Measurements from ENCODE around the gene SLC8A2.
"Not testable (repeated sequence)": the region's sequence is repeated elsewhere in the genome, so short reads cannot be mapped to it uniquely, and the experiment has no call there.

SLC8A2 gene

DNA sequence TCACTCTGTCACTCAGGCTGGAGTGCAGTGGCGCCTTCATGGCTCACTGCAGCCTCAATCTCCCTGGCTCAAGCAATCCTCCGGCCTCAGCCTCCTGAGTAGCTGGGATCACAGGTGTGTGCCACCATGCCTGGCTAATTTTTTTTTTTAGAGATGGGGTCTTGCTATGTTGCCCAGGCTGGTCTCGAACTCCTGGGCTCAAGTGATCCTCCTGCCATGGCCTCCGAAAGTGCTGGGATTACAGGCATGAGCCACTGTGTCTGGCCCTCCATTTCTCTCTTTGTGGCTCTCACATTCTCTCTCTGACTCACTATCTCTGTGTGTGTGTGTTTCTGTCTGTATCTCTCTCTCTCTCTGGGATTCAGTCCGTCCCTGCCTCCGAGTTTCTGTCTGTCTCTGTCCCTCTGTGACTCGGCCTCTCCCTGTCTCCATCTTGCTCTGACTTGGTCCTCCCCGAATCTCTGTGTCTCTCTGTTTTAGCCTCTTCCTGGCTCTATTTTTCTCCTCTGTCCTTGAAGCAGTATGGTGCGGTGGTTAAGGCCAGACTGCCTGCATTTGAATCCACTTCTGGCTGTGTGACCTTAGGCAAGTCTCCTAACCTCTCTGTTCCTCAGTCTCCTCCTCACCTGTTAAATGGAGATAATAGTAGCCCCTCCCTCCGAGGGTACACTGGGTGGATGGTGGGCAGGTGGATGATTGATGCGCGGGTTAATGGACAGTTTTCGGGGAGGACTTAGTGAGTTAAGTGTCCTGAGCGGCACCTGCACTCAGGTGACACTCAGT, 63.3 kb downstream of the SLC8A2 start:
- no peak for DNase-seq (ENCODE audit: low read depth)

DNA sequence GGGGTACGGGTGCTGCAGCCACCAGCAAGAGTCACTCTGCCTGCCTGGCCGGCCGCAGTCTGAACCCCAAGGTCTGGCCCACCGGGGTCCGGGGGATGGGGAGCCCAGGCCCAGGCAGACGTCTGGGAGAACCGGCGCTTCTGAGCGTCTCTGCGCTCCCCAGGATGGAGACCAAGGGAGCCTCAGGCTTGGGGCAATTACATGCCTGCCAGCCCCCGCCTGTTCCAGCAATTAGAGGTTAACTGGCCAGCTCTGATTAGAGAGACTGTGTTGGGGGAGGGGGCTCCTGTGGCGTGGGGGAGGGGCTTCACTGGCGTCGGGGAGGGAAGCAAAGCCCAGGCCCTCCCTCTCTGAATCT, 64.3 kb downstream of the SLC8A2 start:
- no peak for DNase-seq (ENCODE audit: low read depth)

GRCh38 chr19:47406711-47407416, 64.8 kb downstream of the SLC8A2 start:
- no peak for DNase-seq (ENCODE audit: low read depth)

GRCh38 chr19:47405854-47406417, 65.8 kb downstream of the SLC8A2 start:
- no peak for DNase-seq (ENCODE audit: low read depth)

DNA sequence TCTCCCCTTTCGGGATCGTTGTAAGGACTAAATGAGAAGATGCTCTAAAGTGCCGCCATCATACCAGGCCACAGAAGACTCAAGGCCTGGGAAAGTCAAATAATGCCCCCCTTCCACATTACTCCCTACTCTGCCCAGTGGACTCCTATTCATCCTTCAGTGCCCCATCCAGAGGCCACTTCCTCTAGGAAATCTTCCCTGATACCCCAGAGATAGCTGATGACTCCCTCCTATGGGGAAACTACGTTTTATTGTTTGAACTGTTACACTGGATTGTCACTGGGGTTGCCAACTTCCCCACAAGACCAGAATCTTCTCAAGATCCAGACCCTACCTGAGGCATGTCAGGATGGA, 66.5 kb downstream of the SLC8A2 start:
- no peak for DNase-seq (ENCODE audit: low read depth)

- no peak for DNase-seq (ENCODE audit: low read depth)
Measured at GRCh38 chr19:47404334-47405196, 67.1 kb downstream of the SLC8A2 start.

- no peak for DNase-seq (ENCODE audit: low read depth)
Measured at GRCh38 chr19:47402504-47402903, 69.2 kb downstream of the SLC8A2 start.

DNA sequence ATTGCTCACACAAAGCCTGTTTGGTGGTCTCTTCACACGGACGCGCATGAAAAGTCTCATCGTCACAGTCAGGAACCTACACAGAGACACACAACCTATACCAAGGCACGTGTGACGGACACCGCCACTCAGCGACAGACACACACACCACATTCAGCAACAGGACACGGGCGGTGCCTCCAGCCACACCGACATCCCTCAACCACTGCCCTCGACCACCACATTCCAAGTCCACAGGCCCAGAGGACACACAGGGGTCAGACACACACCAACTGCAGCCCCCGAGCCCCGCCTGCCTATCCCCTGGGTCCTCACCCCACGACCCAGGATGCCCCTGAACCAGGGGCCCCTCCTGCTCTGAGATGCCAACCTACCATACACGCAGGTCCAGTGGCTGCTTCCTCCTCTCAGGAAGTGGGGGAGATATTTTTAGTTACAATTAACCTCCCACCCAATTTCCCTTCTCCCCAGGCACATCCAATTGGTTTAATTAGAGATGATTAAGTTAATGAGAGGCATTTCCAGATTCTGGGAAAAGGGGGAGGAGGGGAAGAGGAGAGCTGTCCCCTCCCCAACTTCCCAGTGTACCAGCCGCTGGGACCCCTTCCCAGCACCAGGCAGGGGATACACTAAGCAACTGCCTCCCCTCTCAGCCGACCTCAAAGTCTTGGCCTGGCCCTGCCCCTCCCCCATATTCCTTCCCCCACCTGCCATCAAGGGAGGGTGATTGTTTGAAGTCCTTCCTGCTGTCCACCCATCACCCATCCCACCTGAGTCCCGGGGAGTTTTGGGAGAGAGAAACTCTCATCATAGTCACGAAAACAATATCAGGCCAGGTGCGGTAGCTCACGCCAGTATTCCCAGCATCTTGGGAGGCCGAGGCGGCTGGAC, 72.7 kb downstream of the SLC8A2 start:
- no peak for DNase-seq (ENCODE audit: low read depth)

- peak; percentile 59 for DNase-seq (ENCODE audit: low read depth)
Measured at GRCh38 chr19:47391510-47392223, 80.0 kb downstream of the SLC8A2 start.

DNA sequence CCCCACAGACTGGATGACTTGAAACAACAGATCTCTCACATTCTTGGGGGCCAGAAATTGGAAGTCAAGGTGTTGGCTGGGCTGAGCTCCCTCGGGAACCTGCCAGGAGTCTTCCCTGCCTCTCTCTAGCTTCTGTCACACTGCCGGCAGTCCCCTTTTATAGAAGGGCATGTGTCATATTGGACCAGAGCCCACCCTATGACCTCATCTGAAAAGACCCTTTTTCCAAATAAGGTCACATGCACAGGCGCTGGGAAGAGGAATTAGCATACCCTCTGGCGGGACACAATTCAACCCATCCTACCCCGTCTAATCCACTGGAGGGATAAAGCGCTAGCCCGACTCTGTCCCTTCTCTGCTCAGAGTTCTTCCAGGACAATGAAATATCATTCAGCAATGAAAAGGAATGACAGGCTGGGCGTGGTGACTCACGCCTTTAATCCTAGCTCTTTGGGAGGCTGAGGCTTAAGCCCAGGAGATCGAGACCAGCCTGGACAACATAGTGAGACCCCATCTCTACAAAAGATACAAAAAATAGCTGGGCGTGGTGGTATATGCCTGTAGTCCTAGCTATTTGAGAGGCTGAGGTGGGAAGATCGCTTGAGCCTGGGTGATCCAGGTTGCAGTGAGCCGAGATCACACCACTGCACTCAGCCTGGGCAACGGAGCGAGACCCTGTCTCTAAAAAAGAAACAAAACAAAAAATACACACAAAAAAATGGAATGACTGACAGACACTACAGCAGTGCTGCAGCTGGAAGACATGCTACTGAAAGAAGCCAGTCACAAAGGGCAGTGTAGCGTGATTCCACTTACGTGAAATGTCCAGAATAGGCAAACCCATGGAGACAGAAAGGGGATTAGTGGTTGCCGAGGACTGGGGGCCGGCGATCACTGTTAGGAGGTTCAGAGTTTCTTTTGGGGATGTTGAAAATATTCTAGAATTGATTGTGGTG, 80.9 kb downstream of the SLC8A2 start:
- DNase-seq (ENCODE audit: low read depth): no peak

- no peak for DNase-seq (ENCODE audit: low read depth)
Measured at GRCh38 chr19:47389150-47389556, 82.5 kb downstream of the SLC8A2 start.

DNA sequence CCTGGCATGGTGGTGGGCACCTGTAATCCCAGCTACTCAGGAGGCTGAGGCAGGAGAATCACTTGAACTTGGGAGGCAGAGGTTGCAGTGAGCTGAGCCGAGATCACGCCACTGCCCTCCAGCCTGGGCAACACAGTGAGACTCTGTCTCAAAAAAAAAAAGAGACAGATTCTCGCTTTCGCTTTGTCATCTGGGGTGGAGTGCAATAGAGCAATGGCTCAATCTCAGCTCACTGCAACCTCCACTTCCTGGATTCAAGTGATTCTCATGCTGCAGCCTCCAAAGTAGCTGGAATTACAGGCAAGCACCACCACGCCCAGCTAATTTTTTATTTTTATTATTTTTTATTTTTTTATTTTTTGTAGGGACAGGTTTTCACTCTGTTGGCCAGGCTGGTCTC, 83.0 kb downstream of the SLC8A2 start:
- DNase-seq (ENCODE audit: low read depth): not testable (repeated sequence)

DNA sequence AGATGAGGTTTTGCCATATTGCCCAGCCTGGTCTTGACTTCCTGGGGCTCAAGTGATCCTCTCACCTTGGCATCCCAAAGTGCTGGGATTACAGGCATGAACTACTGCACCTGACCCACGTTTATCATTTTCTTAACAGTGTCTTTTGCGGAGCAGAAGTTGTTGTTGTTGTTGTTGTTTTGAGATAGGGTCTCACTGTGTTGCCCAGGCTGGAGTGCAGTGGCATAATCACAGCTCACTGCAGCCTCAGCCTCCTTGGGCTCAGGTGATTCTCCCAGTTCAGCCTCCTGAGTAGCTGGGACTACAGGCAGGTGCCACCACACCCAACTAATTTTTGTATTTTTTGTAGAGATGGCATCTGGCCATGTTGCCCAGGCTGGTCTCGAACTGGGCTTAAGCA, 84.1 kb downstream of the SLC8A2 start:
- DNase-seq (ENCODE audit: low read depth): not testable (repeated sequence)

- DNase-seq (ENCODE audit: low read depth): not testable (repeated sequence)
Measured at GRCh38 chr19:47386582-47386981, 85.1 kb downstream of the SLC8A2 start.

GRCh38 chr19:47384533-47384932, 87.2 kb downstream of the SLC8A2 start:
- DNase-seq (ENCODE audit: low read depth): not testable (repeated sequence)

DNA sequence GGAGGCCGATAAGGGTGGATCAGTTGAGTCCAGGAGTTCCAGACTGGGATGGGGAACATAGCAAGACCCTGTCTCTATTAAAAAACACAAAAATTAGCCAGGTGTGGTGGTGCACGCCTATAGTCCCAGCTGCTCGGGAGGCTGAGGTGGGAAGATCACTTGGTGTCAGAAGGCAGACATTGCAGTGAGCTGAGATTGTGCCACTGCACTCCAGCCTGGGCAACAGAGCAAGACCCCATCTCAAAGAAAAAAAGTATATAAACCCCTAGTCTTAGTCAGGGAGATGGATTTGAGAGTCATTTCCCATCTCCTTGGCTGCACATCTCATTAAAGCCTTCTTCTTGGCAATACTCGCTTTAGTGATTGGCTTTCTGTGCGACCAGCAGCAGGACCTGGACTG, 87.8 kb downstream of the SLC8A2 start:
- DNase-seq (ENCODE audit: low read depth): not testable (repeated sequence)

- no peak for DNase-seq (ENCODE audit: low read depth)
Measured at GRCh38 chr19:47381653-47382279, 89.9 kb downstream of the SLC8A2 start.

GRCh38 chr19:47381121-47381520, 90.6 kb downstream of the SLC8A2 start:
- DNase-seq (ENCODE audit: low read depth): no peak

DNA sequence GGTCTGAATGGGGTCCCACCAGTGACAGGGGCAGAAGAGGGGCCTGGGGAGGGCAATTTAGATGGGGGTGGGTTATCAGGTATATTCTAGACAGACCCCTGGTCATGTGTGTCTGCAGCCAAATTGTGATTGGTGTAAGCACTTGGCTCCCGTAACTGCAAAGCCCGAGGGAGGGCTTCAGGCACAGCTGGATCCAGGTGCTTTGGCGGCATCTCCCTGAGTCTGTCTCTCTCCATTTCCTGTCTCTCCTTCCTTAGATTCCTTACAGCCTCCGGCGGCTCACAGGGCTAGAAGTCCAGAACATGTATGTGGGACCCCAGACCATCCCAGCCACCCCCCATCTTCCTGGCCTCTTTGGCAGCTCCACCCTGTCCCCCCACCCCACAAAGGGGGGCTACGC, 91.1 kb downstream of the SLC8A2 start:
- no peak for DNase-seq (ENCODE audit: low read depth)

Data from activated T-helper 1 cell treated with Interleukin-2 at 50 U/mL for 16 hours (primary cell).